Neural progenitor cell (in vitro differentiated cells): ENCODE results near the gene RALBP1. TPM values are rescaled to one million over a fixed set of nuclear protein-coding genes. Genes with fewer than 3 reads are reported as not detected.
"Not testable (repeated sequence)": the region's sequence is repeated elsewhere in the genome, so short reads cannot be mapped to it uniquely, and the experiment has no call there.

Experiments used
- DNase-seq: peaks from one replicate; pipeline ENCODE4 v3.0.0-alpha.2; 2016; ENCODE audit warnings: low spot score
- H2AFZ ChIP-seq: fragments of 200-600 bp; sonication (generic); replicated peaks from 2 replicates; pipeline ENCODE4 v1.6.1; 2016; ENCODE audit warnings: antibody characterized with exemption
- H3F3A ChIP-seq: fragments of 200-600 bp; sonication (generic); 2 replicates; pipeline ENCODE4 v1.6.1; 2016; ENCODE audit warnings: antibody characterized with exemption, low read depth
- H3K27ac ChIP-seq: fragments of 200-600 bp; sonication (generic); 2 replicates; pipeline ENCODE4 v1.5.1; 2016; ENCODE audit warnings: mild to moderate bottlenecking
- H3K27me3 ChIP-seq: fragments of 200-600 bp; sonication (generic); 2 replicates; pipeline ENCODE4 v1.6.1; 2016; ENCODE audit warnings: mild to moderate bottlenecking, moderate library complexity
- H3K36me3 ChIP-seq: fragments of 200-600 bp; sonication (generic); 2 replicates; pipeline ENCODE4 v1.5.1; 2016
- H3K4me1 ChIP-seq: fragments of 200-600 bp; sonication (generic); 2 replicates; pipeline ENCODE4 v1.6.1; 2016; ENCODE audit warnings: mixed run types
- H3K4me2 ChIP-seq: fragments of 200-600 bp; sonication (generic); 2 replicates; pipeline ENCODE4 v1.6.1; 2016
- H3K4me3 ChIP-seq: fragments of 200-600 bp; sonication (generic); 2 replicates; pipeline ENCODE4 v1.5.1; 2016
- H3K79me2 ChIP-seq: fragments of 200-600 bp; sonication (generic); 2 replicates; pipeline ENCODE4 v1.6.1; 2016; ENCODE audit warnings: low read depth
- H3K9ac ChIP-seq: fragments of 200-600 bp; sonication (generic); 2 replicates; pipeline ENCODE4 v1.6.1; 2016
- H3K9me3 ChIP-seq: fragments of 200-600 bp; sonication (generic); 2 replicates; pipeline ENCODE4 v1.5.1; 2016; ENCODE audit warnings: low read depth
- H4K20me1 ChIP-seq: fragments of 200-600 bp; sonication (generic); 2 replicates; pipeline ENCODE4 v1.6.1; 2016; ENCODE audit warnings: low read depth
- H3K27ac Mint-ChIP-seq: 3 replicates; pipeline ENCODE4 v1.8.0; 2021; ENCODE audit warnings: mixed read lengths
- H3K27me3 Mint-ChIP-seq: 2 replicates; pipeline ENCODE4 v1.8.0; 2022; ENCODE audit warnings: low read depth, mild to moderate bottlenecking, inconsistent platforms, moderate library complexity, mixed read lengths; ENCODE audit not compliant: insufficient read depth
- H3K36me3 Mint-ChIP-seq: 3 replicates; pipeline ENCODE4 v1.8.0; 2021; ENCODE audit warnings: mixed read lengths
- H3K4me1 Mint-ChIP-seq: 3 replicates; pipeline ENCODE4 v1.8.0; 2021; ENCODE audit warnings: mixed read lengths
- H3K4me3 Mint-ChIP-seq: 3 replicates; pipeline ENCODE4 v1.8.0; 2021; ENCODE audit warnings: mild to moderate bottlenecking, moderate library complexity, mixed read lengths
- H3K9me3 Mint-ChIP-seq: 3 replicates; pipeline ENCODE4 v1.8.0; 2020; ENCODE audit warnings: mixed read lengths
- CTCF ChIP-seq: fragments of 200-600 bp; sonication (generic); IDR thresholded peaks from 2 replicates; pipeline ENCODE4 v1.5.1; 2017; ENCODE audit warnings: antibody characterized with exemption, mild to moderate bottlenecking
- EZH2 ChIP-seq: fragments of 200-600 bp; sonication (generic); IDR thresholded peaks from 2 replicates; pipeline ENCODE4 v1.6.1; 2017; ENCODE audit warnings: antibody characterized with exemption, mild to moderate bottlenecking, moderate library complexity
- EZH2phosphoT487 ChIP-seq: fragments of 200-600 bp; sonication (generic); IDR thresholded peaks from 2 replicates; pipeline ENCODE4 v1.6.1; 2017; ENCODE audit warnings: antibody characterized with exemption
- total RNA-seq: library from RNA; depleted of rRNA; stranded (reverse); fragments of >200 nt; gene quantifications from 2 replicates; pipeline ENCODE4 v1.2.3, GENCODE V29; 2015; ENCODE audit warnings: low replicate concordance

The RALBP1 gene
- total RNA-seq, 1 donor from 2014 or later, result 61.5 TPM

- Mint-ChIP-seq H3K36me3 (peaks cover 2% of the 10 kb centered on the region), H3K27ac (no peak overlapping the region), H3K4me3 (no peak overlapping the region), H3K4me1 (peaks cover 4% of the 10 kb centered on the region), H3K27me3 (peaks cover 2% of the 10 kb centered on the region), H3K9me3 (peaks cover 19% of the 10 kb centered on the region)
- no peak overlapping the region for H3K9ac ChIP-seq
- peaks cover 22% of the 10 kb centered on the region for H3K4me1 ChIP-seq
- H4K20me1 ChIP-seq, result no peaks in the 10 kb centered on the region
- H3K27ac ChIP-seq, result peak overlapping the region; percentile 21
- H3K27me3 ChIP-seq, result no peaks in the 10 kb centered on the region
- peak; percentile 11 for DNase-seq
- peaks cover 10% of the 10 kb centered on the region for H3F3A ChIP-seq
- peak overlapping the region; percentile 96 for H2AFZ ChIP-seq
- no peak overlapping the region for H3K4me2 ChIP-seq
- H3K36me3 ChIP-seq, result no peaks in the 10 kb centered on the region
- no peaks in the 10 kb centered on the region for H3K9me3 ChIP-seq
- no peak for TF ChIP-seq EZH2
- TF ChIP-seq EZH2phosphoT487, result no peak
- no peak for TF ChIP-seq CTCF
- H3K4me3 ChIP-seq, result no peak overlapping the region
- H3K79me2 ChIP-seq, result no peaks in the 10 kb centered on the region
Observed at GRCh38 chr18:9449600-9450414, 25.5 kb upstream of the RALBP1 start.

DNA sequence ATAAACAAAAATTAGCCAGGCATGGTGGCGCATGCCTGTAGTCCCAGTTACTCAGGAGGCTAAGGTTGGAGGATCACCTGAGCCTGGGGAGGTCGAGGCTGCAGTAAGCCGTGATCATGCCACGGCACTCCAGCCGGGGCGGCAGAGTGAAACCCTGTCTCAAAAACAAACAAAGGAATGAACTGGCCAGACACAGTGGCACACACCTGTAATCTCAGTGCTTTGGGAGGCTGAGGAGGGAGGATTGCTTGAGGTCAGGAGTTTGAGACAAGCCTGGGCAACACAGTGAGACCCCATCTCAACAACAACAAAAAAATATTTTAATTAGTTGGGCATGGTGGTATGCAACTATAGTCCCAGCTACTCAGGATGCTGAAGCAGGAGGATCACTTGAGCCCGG lies 24.4 kb upstream of the RALBP1 start:
- H3K4me1 ChIP-seq, result peaks cover 22% of the 10 kb centered on the region
- not testable (repeated sequence) for H3K27ac Mint-ChIP-seq, H3K4me2 ChIP-seq, DNase-seq, H2AFZ ChIP-seq, H4K20me1 ChIP-seq, H3K36me3 ChIP-seq, H3K79me2 ChIP-seq, H3K27me3 ChIP-seq, H3K36me3 Mint-ChIP-seq, H3K4me3 Mint-ChIP-seq, H3K27ac ChIP-seq, H3K27me3 Mint-ChIP-seq, H3K4me1 Mint-ChIP-seq, H3K9me3 ChIP-seq, H3F3A ChIP-seq, H3K4me3 ChIP-seq, H3K9ac ChIP-seq
- peaks cover 23% of the 10 kb centered on the region for H3K9me3 Mint-ChIP-seq

DNA sequence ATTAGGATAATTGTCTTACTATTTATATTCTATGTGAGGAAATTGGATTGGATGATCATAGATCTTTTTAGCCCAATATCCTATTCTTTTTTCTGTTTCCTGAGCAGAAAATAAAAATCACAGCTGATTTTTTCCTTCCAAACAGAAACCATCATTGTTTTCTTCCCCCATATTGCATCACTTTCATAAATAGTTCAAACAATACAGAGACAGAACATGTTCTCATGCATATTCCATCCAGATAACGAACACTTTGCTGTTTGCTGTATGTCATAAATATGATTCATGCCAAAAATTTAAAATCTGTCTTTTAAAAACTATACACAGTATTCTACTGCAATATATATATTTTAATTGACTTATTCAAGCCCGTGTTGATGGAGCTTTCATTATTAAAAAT lies 22.0 kb upstream of the RALBP1 start:
- Histone ChIP-seq H3K4me3 (no peak overlapping the region), H3K9ac (no peak overlapping the region), H3F3A (peaks cover 10% of the 10 kb centered on the region), H3K9me3 (peaks cover 4% of the 10 kb centered on the region), H3K27ac (no peak overlapping the region), H3K27me3 (no peaks in the 10 kb centered on the region), H4K20me1 (no peaks in the 10 kb centered on the region), H3K4me2 (no peak overlapping the region), H3K4me1 (peaks cover 22% of the 10 kb centered on the region), H3K36me3 (no peaks in the 10 kb centered on the region), H2AFZ (no peak overlapping the region), H3K79me2 (no peaks in the 10 kb centered on the region)
- no peak for TF ChIP-seq EZH2phosphoT487
- Mint-ChIP-seq H3K4me3 (no peak overlapping the region), H3K4me1 (peaks cover 4% of the 10 kb centered on the region), H3K36me3 (no peaks in the 10 kb centered on the region), H3K27me3 (peaks cover 2% of the 10 kb centered on the region), H3K9me3 (peaks cover 13% of the 10 kb centered on the region), H3K27ac (no peak overlapping the region)
- DNase-seq, result no peak

DNA sequence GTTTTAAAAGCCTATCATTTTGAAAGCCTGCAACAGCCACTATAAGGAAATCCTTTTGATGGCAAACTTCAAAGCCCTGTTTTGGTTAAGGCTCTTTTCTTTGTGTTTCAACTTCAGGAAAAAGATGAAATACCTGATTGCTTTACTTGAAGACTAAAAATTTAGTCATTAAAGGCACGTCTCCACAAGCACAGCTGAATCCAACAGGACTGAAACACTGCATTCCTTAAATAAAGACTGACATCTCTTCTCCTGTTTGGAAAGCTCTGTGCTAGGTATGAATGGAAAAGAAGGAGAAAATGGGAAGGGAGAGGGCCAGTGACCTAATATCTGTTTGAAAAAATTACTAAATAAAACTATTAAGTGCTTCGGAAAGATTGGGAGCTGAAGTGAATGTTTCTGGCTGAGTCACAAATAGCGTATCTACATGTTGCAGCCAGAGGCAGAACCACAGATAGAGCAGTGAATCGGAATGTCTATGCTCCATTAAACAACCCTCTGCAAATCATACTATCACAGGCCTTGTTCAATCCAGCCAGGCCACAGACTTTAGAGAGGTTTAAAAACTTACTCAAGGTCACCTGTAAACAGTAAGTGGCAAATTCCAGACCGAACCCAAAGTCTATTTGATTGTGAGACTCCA lies 21.1 kb upstream of the RALBP1 start:
- Mint-ChIP-seq H3K4me1 (peaks cover 4% of the 10 kb centered on the region), H3K27ac (no peak overlapping the region), H3K36me3 (no peaks in the 10 kb centered on the region), H3K9me3 (peaks cover 13% of the 10 kb centered on the region), H3K4me3 (no peak overlapping the region), H3K27me3 (no peaks in the 10 kb centered on the region)
- H3K9me3 ChIP-seq, result peaks cover 4% of the 10 kb centered on the region
- no peaks in the 10 kb centered on the region for H3K27me3 ChIP-seq
- H4K20me1 ChIP-seq, result no peaks in the 10 kb centered on the region
- H3F3A ChIP-seq, result peaks cover 10% of the 10 kb centered on the region
- DNase-seq, result no peak
- no peak overlapping the region for H3K4me3 ChIP-seq
- H3K4me2 ChIP-seq, result no peak overlapping the region
- no peaks in the 10 kb centered on the region for H3K79me2 ChIP-seq
- peaks cover 22% of the 10 kb centered on the region for H3K4me1 ChIP-seq
- no peak for TF ChIP-seq CTCF
- no peak for TF ChIP-seq EZH2phosphoT487
- TF ChIP-seq EZH2, result no peak
- H3K9ac ChIP-seq, result no peak overlapping the region
- H2AFZ ChIP-seq, result peak overlapping the region; percentile 95
- no peaks in the 10 kb centered on the region for H3K36me3 ChIP-seq
- no peak overlapping the region for H3K27ac ChIP-seq
